B cell (primary cell): ENCODE measurements around the gene PCDHB7. TPM values are rescaled to one million over a fixed set of nuclear protein-coding genes. Genes with fewer than 3 reads are reported as not detected.

Experiments
- ATAC-seq: fragments of 200-7000 bp; cut with Tn5 transposase; one replicate; pipeline ENCODE4 v1.10.0; 2021; ENCODE audit warnings: low read depth, mild to moderate bottlenecking, moderate number of reproducible peaks, moderate library complexity
- CTCF ChIA-PET: fragments of 350-600 bp; sonication (Branson Sonifier 250); formaldehyde crosslinking; loops from one replicate; lab custom pipeline; 2021; ENCODE audit warnings: antibody characterized with exemption, inconsistent platforms; lab: Charles Lee
- POLR2A ChIA-PET: fragments of 350-600 bp; sonication (Branson Sonifier 250); formaldehyde crosslinking; loops from one replicate; lab custom pipeline; 2021; ENCODE audit warnings: antibody characterized with exemption; lab: Charles Lee
- DNase-seq: peaks from one replicate; pipeline ENCODE4 v3.0.0; 2013
- H2AFZ ChIP-seq: 2 replicates; pipeline ENCODE4 v1.6.1; 2012; ENCODE audit warnings: mild to moderate bottlenecking, low read depth, low read length; ENCODE audit not compliant: insufficient read depth, poor library complexity, severe bottlenecking
- H3K27ac ChIP-seq, 2 donors: 1 replicate in 1 of 2; 2 replicates in 1 of 2; pipeline ENCODE4 v1.5.1; 2012 to 2013; ENCODE audit warnings: low read length in 2 of 2, mild to moderate bottlenecking in 2 of 2, moderate library complexity in 1 of 2
- H3K27me3 ChIP-seq, 4 experiments: fragments of 200-600 bp in 1 of 4; sonication (generic) in 1 of 4; replicated peaks in 1 of 4; 1 replicate in 2 of 4; 2 replicates in 2 of 4; pipeline versions ENCODE4 v1.6.1 to v1.7.0; 2013 to 2016; ENCODE audit warnings: low read length in 3 of 4, mild to moderate bottlenecking in 2 of 4, mixed read lengths in 1 of 4, moderate library complexity in 1 of 4; ENCODE audit not compliant: insufficient read depth in 4 of 4, control insufficient read depth in 3 of 4; ENCODE audit errors: control extremely low read depth in 1 of 4
- H3K36me3 ChIP-seq, 2 experiments: replicated peaks in 1 of 2; 1 replicate in 1 of 2; 2 replicates in 1 of 2; pipeline versions ENCODE4 v1.6.1 to v1.7.1; 2013; ENCODE audit warnings: low read length in 1 of 2; ENCODE audit not compliant: insufficient read depth in 2 of 2, control insufficient read depth in 1 of 2; ENCODE audit errors: control extremely low read depth in 1 of 2, extremely low read depth in 1 of 2
- H3K4me1 ChIP-seq, 2 donors: fragments of 200-600 bp in 1 of 2; sonication (generic) in 1 of 2; 1 replicate in 1 of 2; 2 replicates in 1 of 2; pipeline versions ENCODE4 v1.5.1 to v1.6.1; 2013 to 2017; ENCODE audit warnings: low read length in 2 of 2; ENCODE audit not compliant: control insufficient read depth in 2 of 2, insufficient read depth in 2 of 2
- H3K4me2 ChIP-seq: replicated peaks from 2 replicates; pipeline ENCODE3; 2012; ENCODE audit warnings: mild to moderate bottlenecking, low read depth, low read length; ENCODE audit not compliant: poor library complexity, severe bottlenecking
- H3K4me3 ChIP-seq, 5 experiments: fragments of 200-600 bp in 1 of 5; sonication (generic) in 1 of 5; 1 replicate in 3 of 5; 2 replicates in 2 of 5; pipeline versions ENCODE4 v1.5.1 to v1.7.0; 2011 to 2016; ENCODE audit warnings: low read length in 4 of 5, mild to moderate bottlenecking in 4 of 5, low read depth in 2 of 5, control low read depth in 1 of 5, moderate library complexity in 1 of 5; ENCODE audit not compliant: insufficient read depth in 1 of 5; ENCODE audit errors: control extremely low read depth in 1 of 5, extremely low read depth in 1 of 5
- H3K79me2 ChIP-seq: fragments of 200-600 bp; sonication (generic); one replicate; pipeline ENCODE4 v1.6.0; 2016; ENCODE audit warnings: low read length; ENCODE audit not compliant: control insufficient read depth, insufficient read depth
- H3K9ac ChIP-seq: fragments of 200-600 bp; sonication (generic); 2 replicates; pipeline ENCODE4 v1.6.1; 2017; ENCODE audit warnings: mild to moderate bottlenecking, low read length, moderate library complexity
- H3K9me3 ChIP-seq, 3 donors: one replicate each; pipeline versions ENCODE4 v1.6.1 to v1.7.1; 2013; ENCODE audit warnings: low read length in 2 of 3; ENCODE audit not compliant: control insufficient read depth in 2 of 3, insufficient read depth in 1 of 3; ENCODE audit errors: control extremely low read depth in 1 of 3
- H4K20me1 ChIP-seq: 2 replicates; pipeline ENCODE4 v1.6.0; 2012; ENCODE audit warnings: mild to moderate bottlenecking, low read length; ENCODE audit not compliant: insufficient read depth, control insufficient read depth, poor library complexity, severe bottlenecking
- H3K27ac Mint-ChIP-seq: one replicate; pipeline ENCODE4 v1.8.0; 2021; ENCODE audit warnings: mixed read lengths
- H3K27me3 Mint-ChIP-seq: one replicate; pipeline ENCODE4 v1.8.0; 2021; ENCODE audit warnings: mixed read lengths
- H3K4me1 Mint-ChIP-seq: one replicate; pipeline ENCODE4 v1.8.0; 2021; ENCODE audit warnings: mixed read lengths
- H3K4me3 Mint-ChIP-seq: one replicate; pipeline ENCODE4 v1.8.0; 2021; ENCODE audit warnings: mixed read lengths
- H3K9me3 Mint-ChIP-seq: one replicate; pipeline ENCODE4 v1.8.0; 2022; ENCODE audit warnings: mixed read lengths; ENCODE audit not compliant: insufficient read depth
- EZH2 ChIP-seq: IDR thresholded peaks from 2 replicates; pipeline ENCODE4 v1.6.1; 2012; ENCODE audit warnings: borderline replicate concordance, low read depth, mild to moderate bottlenecking, moderate library complexity, low read length; ENCODE audit not compliant: insufficient read depth, poor library complexity, severe bottlenecking
- WGBS: methylation state at CpG from one replicate; pipeline ENCODE4 v1.1.5; 2013; ENCODE audit warnings: missing lambda C conversion rate; ENCODE audit not compliant: insufficient coverage; 5-methylcytosine and 5-hydroxymethylcytosine counted together
- intact Hi-C: fragments of 100-400 bp; cut with micrococcal nuclease; formaldehyde crosslinking; loops from one replicate; pipeline ENCODE4 v1.10.0; 2022
- polyA plus RNA-seq: library from polyadenylated mRNA; depleted of rRNA; stranded (reverse); fragments of >200 nt; gene quantifications from 2 replicates; pipeline ENCODE4 v1.2.3, GENCODE V29; 2012
- total RNA-seq, 2 donors: library from RNA; stranded (reverse); fragments of 120-200 nt in 1 of 2; gene quantifications; 1 replicate in 1 of 2; 2 replicates in 1 of 2; pipeline versions ENCODE4 v1.2.3 to v1.2.4, GENCODE V29; 2013 to 2022
- TF ChIP-seq, protein P1 (sequence below): fragments of 200-600 bp; IDR thresholded peaks from one replicate; pipeline ENCODE4 v1.8.0; 2022; ENCODE audit warnings: antibody characterized with exemption, mild to moderate bottlenecking

Gene PCDHB7
- total and polyA plus RNA-seq, 2 donors (not counting 1 experiment from before 2014, with no cell fraction given), result not detected

DNA sequence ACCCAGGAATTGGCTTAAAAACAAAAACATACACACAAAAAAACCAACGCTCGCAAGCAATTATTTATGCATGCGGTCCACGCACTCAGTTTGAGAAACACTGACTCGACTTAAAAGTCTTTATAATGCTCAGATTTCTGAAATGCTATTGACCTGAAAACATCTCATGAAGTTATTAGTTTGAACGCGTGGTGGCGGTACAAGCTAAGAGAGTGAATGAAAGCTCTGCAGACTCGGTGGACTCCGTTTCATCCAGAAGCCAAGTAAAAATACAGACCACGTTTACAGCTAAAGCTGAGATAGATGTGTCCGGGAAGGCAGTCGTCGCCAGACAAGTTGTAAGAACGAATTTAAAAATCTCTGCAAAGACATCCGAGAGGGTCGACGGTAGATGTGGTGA lies 22.6 kb upstream of the PCDHB7 start, which contains the start of gene PCDHB6:
PCDHB6 (plus strand) TSS at position 246 of the 400 bp plus-strand sequence. CDS start 201 bp downstream, outside the sequence.
- Histone ChIP-seq H3K27ac (no peak within 1 kb of the TSS), H4K20me1 (no peaks in the 10 kb centered on the region), H3K9ac (no peak within 1 kb of the TSS), H3K9me3 (peaks cover 0 to 26% (median 9%) of the 10 kb centered on the region in 3 donors), H3K79me2 (no peaks in the 10 kb centered on the region), H3K27me3 (peaks cover 0 to 6% (median 2%) of the 10 kb centered on the region in 4 experiments), H3K4me1 (no peaks in the 10 kb centered on the region), H3K36me3 (no peaks in the 10 kb centered on the region), H2AFZ (peak within 1 kb of the TSS; percentile 17), H3K4me3 (no peak within 1 kb of the TSS), H3K4me2 (no peak within 1 kb of the TSS)
- no peak within 1 kb of the TSS for H3K27ac Mint-ChIP-seq
- no peaks in the 10 kb centered on the region for H3K4me1 Mint-ChIP-seq
- TF ChIP-seq EZH2, result no peak
- TF ChIP-seq, protein P1, sequence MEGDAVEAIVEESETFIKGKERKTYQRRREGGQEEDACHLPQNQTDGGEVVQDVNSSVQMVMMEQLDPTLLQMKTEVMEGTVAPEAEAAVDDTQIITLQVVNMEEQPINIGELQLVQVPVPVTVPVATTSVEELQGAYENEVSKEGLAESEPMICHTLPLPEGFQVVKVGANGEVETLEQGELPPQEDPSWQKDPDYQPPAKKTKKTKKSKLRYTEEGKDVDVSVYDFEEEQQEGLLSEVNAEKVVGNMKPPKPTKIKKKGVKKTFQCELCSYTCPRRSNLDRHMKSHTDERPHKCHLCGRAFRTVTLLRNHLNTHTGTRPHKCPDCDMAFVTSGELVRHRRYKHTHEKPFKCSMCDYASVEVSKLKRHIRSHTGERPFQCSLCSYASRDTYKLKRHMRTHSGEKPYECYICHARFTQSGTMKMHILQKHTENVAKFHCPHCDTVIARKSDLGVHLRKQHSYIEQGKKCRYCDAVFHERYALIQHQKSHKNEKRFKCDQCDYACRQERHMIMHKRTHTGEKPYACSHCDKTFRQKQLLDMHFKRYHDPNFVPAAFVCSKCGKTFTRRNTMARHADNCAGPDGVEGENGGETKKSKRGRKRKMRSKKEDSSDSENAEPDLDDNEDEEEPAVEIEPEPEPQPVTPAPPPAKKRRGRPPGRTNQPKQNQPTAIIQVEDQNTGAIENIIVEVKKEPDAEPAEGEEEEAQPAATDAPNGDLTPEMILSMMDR, result no peak
- DNase-seq, result no peak
- no peak within 1 kb of the TSS for H3K4me3 Mint-ChIP-seq
- H3K9me3 Mint-ChIP-seq, result no peaks in the 10 kb centered on the region
- WGBS, result 24% methylated on average over 15 of the region's 18 CpGs
- POLR2A ChIA-PET, result no interaction called here
- ATAC-seq, result no peak
- CTCF ChIA-PET, result interaction anchor here (0.9 kb wide), 1 partner anchor 414 kb away, joined by 3 read pairs; no protein-coding TSS in a partner anchor
- H3K27me3 Mint-ChIP-seq, result peaks cover 17% of the 10 kb centered on the region
- intact Hi-C loops, result no loop called here

DNA sequence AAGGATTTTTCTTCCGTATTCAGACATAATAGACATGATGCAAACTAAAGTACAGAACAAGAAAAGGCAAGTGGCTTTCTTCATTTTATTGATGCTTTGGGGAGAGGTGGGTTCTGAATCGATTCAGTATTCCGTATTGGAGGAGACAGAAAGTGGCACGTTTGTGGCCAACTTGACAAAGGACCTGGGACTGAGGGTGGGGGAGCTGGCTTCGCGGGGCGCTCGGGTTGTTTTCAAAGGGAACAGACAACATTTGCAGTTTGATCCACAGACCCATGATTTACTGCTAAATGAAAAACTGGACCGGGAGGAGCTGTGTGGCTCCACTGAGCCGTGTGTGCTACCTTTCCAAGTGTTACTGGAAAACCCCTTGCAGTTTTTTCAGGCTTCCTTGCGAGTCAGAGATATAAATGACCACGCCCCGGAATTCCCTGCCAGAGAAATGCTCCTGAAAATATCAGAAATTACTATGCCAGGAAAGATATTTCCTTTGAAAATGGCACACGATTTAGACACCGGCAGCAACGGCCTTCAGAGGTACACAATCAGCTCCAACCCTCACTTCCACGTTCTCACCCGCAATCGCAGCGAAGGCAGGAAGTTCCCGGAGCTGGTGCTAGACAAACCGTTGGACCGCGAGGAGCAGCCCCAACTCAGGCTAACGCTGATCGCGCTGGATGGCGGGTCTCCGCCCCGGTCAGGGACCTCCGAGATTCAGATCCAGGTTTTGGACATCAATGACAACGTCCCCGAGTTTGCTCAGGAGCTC lies 22.0 kb upstream of the PCDHB7 start:
- TF ChIP-seq EZH2, result no peak
- TF ChIP-seq, protein P1, result no peak
- Histone ChIP-seq H3K27me3 (peaks cover 0 to 6% (median 2%) of the 10 kb centered on the region in 4 experiments), H3K9me3 (peaks cover 0 to 29% (median 9%) of the 10 kb centered on the region in 3 donors), H3K4me1 (no peaks in the 10 kb centered on the region), H3K4me2 (no peak overlapping the region), H3K9ac (no peak overlapping the region), H2AFZ (peak overlapping the region; percentile 17), H3K27ac (no peak overlapping the region), H3K79me2 (no peaks in the 10 kb centered on the region), H3K36me3 (no peaks in the 10 kb centered on the region), H4K20me1 (no peaks in the 10 kb centered on the region), H3K4me3 (no peak overlapping the region)
- DNase-seq (no peak), ATAC-seq (no peak)
- H3K27ac Mint-ChIP-seq, result no peak overlapping the region
- no peaks in the 10 kb centered on the region for H3K9me3 Mint-ChIP-seq
- WGBS, result 51% methylated on average over 33 of the region's 33 CpGs
- ChIA-PET CTCF (interaction anchor here (0.9 kb wide), 1 partner anchor 414 kb away, joined by 3 read pairs; no protein-coding TSS in a partner anchor), POLR2A (no interaction called here)
- H3K4me3 Mint-ChIP-seq, result no peak overlapping the region
- peaks cover 19% of the 10 kb centered on the region for H3K27me3 Mint-ChIP-seq
- no peaks in the 10 kb centered on the region for H3K4me1 Mint-ChIP-seq
- intact Hi-C loops, result no loop called here
